GM21737 (cell line): ENCODE measurements around the gene SMARCD3.

Source experiments
- ATAC-seq: cut with Tn5 transposase; IDR thresholded peaks from one replicate; pipeline ENCODE4 v1.9.1; 2021; ENCODE audit warnings: mild to moderate bottlenecking, moderate library complexity; ENCODE audit not compliant: unreplicated experiment

Gene SMARCD3

GRCh38 chr7:151248346-151249033 is at the start of gene SMARCD3:
SMARCD3 (minus strand) TSS chr7:151248694; CDS start chr7:151248562, 132 bp downstream.
- ATAC-seq, result no peak

- no peak for ATAC-seq
Measured at GRCh38 chr7:151296202-151296992, 47.9 kb upstream of the SMARCD3 start.

- no peak for ATAC-seq
Measured at GRCh38 chr7:151292850-151293249, 44.4 kb upstream of the SMARCD3 start.

GRCh38 chr7:151291206-151291605 is 42.7 kb upstream of the SMARCD3 start:
- no peak for ATAC-seq

- no peak for ATAC-seq
Measured at GRCh38 chr7:151290355-151290760, 41.9 kb upstream of the SMARCD3 start.

GRCh38 chr7:151289891-151290290 is 41.4 kb upstream of the SMARCD3 start:
- ATAC-seq, result no peak

- no peak for ATAC-seq
Measured at GRCh38 chr7:151286148-151286547, 37.7 kb upstream of the SMARCD3 start.

GRCh38 chr7:151283302-151283701 is 34.8 kb upstream of the SMARCD3 start:
- no peak for ATAC-seq

- ATAC-seq, result no peak
Measured at GRCh38 chr7:151282111-151282510, 33.6 kb upstream of the SMARCD3 start.

- no peak for ATAC-seq
Measured at GRCh38 chr7:151281686-151282085, 33.2 kb upstream of the SMARCD3 start.

GRCh38 chr7:151280388-151281019 is 32.0 kb upstream of the SMARCD3 start:
- ATAC-seq, result no peak

GRCh38 chr7:151279868-151280267 is 31.4 kb upstream of the SMARCD3 start:
- ATAC-seq, result no peak

GRCh38 chr7:151278949-151279348 is 30.5 kb upstream of the SMARCD3 start:
- no peak for ATAC-seq

GRCh38 chr7:151277631-151278030 is 29.1 kb upstream of the SMARCD3 start:
- ATAC-seq, result no peak

- no peak for ATAC-seq
Measured at GRCh38 chr7:151276666-151277590, 28.4 kb upstream of the SMARCD3 start.

- no peak for ATAC-seq
Measured at GRCh38 chr7:151275813-151276577, 27.5 kb upstream of the SMARCD3 start.

GRCh38 chr7:151274936-151275812 is 26.7 kb upstream of the SMARCD3 start:
- ATAC-seq, result no peak

GRCh38 chr7:151274396-151274795 is 25.9 kb upstream of the SMARCD3 start:
- ATAC-seq, result no peak
